HG03025 (cell line): ENCODE data around the gene CYB5B.

Experiments used
- ATAC-seq: cut with Tn5 transposase; IDR thresholded peaks from one replicate; pipeline ENCODE4 v1.9.1; 2021; ENCODE audit warnings: mild to moderate bottlenecking, moderate library complexity; ENCODE audit not compliant: unreplicated experiment, low FRiP score

The CYB5B gene

GRCh38 chr16:69424053-69424934, at the start of gene CYB5B:
CYB5B (plus strand) TSS chr16:69424619; CDS start chr16:69424684, 65 bp downstream.
- ATAC-seq, result peak; percentile 89

DNA sequence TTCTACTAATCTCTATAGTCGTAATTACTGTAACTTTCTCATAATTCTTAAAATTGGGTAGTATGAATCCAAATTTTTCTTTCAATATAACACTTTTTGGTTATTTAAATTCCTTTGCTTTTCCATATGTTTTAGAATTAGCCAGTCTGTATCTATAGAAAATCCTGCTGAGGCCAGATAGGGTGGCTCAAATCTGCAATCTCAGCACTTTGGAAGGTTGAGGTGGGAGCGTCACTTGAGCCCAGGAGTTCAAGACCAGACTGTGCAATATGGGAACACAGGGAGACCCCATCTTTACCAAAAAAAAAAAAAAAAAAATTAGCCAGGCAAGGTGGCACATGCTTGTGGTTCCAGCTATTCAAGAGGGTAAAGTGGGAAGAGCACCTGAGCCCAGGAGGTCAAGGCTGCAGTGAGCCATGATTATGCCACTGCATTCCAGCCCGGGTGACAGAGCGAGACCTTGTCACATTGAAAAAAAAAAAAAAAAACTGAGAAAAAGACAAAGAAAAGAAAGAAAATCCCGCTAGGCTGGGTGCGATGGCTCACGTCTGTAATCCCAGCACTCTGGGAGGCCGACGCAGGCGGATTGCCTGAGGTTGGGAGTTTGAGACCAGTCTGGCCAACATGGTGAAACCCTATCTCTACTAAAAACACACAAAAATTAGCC, 47.9 kb upstream of the CYB5B start:
- no peak for ATAC-seq

DNA sequence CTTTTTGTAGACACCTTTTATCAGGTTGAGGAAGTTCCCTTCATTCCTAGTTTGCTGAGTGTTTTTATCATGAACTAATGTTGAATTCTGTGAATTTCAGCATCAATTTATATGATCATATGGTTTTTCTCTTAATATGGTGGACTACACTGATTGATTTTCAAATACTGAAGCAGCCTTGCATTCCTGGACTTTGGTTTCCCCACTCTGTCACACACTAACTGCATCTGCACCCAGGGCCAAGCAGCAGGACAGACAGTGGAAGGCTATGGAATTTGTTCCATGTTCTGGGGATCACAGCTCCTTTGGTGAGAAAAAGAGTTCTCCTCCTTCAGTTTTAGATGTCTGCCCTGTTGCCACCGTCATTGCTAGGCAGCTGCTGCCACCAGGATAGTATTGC, 46.4 kb upstream of the CYB5B start:
- ATAC-seq, result no peak

GRCh38 chr16:69378760-69379159, 45.7 kb upstream of the CYB5B start:
- no peak for ATAC-seq

DNA sequence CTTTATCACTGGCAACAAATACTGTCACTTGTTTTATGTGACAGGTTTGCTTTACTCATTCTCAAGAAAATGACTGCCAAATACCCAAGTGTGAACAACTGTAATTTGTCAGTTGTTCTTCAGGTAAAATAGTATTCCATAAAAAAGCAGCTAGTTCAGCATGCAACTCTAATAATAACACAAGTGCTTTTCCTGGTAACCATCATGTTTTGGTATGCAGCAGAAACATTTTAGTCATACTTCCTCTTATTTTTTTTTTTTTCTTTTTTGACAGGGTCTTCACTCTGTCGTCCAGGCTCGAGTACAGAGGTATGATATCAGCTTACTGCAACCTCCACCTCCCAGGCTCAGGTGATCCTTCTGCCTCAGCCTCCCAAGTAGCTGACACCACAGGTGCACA, 43.2 kb upstream of the CYB5B start:
- ATAC-seq, result no peak

DNA sequence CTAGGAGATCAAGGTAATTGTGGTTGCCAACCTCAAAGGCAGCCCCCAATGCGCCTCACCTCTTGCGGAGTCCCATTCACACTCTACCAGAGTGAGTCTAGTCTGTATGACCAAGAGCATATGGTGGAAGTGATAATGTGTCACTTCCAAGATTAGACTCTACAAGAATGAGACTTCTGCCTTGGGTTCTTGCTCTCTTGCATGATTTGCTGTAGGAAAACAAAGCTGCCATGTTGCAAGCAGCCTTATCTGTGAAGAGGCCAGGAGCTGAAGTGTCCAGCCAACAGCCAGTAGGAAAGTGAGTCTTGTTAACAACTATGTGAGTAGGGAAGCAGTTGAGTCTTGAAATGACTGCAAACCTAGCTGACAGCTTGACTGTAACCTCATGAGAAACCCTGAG, 42.0 kb upstream of the CYB5B start:
- no peak for ATAC-seq

DNA sequence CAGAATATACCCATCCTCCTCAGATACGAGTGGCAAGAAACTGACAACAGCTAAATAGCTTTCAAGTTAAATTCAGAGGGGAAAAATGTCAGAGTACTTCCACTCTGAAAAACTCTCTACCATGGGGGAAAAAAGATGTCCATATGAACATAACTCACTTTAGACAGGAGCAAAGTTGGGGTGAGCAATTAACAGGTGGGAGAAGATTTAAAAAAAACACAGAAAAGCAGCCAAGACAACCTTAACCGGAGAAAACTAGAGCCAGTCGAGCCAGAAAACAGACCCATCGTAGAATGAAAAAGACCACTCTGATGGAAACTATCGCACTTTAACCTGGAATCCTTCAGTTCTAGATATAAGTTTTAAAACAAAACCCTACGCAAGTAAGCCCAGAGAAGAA, 39.4 kb upstream of the CYB5B start:
- no peak for ATAC-seq

DNA sequence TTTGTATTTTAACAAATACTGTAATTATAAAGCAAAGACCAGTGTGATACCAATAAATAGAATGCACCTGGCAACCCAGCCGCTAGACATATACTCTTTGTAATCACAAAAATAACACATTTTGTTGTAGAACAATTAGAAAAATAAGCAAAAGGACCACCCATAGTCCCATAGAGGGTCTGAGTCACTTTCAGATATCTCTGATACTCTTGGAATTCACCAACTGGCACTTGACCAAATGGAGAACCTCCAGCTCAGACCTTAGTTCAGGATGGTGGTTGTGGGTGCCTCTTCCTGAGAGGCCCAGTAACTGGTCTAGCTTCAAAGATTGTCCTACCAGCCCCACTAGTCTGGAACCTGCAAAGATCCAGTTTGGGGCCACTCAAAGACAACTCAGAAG, 37.8 kb upstream of the CYB5B start:
- ATAC-seq, result no peak

GRCh38 chr16:69393898-69394849, 30.2 kb upstream of the CYB5B start:
- no peak for ATAC-seq

DNA sequence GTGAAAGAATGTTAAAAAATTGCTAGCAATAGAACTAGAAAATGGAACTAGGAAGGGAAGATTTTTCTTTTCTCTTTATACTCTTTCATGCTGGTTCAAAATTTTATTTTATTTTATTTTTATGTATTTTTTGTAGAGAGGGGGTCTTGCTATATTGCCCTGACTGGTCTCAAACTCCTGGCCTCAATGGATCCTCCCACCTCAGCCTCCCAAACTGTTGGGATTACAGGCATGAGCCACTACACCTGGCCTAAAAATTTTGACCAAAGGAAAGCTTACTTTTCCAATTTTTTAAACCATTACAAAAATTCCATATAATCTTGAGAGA, 28.6 kb upstream of the CYB5B start:
- ATAC-seq, result no peak

DNA sequence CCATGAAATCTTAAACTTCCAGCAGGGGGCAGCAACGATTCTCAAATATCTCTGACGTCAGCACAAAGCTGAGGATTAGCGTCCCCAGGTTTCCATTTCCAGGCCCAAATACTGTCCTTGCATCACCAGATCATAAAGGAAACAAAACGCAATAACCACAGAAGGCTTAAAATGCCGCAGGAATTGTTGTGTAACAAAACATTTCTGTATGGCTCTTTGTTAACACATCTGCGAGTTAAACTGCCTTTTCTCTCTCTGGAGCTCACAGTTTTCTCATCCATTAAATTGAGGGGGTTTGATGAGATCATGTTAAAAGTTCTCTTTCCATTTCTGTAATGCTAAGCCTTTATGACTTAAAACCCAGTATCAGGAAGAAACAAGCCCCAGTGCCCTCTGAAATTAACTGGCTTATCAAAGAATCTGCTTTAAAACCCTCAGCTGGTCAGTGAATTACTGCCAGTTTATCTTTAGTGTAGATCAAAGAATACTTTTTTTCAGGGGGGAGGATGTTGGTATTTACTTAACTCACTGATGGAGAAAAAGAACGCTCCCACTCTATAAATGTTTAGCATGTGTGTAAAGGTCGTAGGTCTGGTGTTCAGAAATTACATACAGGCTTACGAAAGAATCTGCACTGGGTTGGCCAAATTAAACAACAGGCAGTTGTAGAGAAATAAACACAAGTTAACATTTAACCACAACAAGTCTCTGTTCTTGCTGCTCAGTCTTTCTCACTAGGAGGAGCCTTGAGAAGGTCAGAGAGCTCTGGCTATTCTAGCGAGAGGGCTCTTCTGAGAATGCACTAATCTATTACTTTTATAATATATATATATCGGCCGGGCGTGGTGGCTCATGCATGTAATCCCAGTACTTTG, 28.0 kb upstream of the CYB5B start:
- ATAC-seq, result no peak

DNA sequence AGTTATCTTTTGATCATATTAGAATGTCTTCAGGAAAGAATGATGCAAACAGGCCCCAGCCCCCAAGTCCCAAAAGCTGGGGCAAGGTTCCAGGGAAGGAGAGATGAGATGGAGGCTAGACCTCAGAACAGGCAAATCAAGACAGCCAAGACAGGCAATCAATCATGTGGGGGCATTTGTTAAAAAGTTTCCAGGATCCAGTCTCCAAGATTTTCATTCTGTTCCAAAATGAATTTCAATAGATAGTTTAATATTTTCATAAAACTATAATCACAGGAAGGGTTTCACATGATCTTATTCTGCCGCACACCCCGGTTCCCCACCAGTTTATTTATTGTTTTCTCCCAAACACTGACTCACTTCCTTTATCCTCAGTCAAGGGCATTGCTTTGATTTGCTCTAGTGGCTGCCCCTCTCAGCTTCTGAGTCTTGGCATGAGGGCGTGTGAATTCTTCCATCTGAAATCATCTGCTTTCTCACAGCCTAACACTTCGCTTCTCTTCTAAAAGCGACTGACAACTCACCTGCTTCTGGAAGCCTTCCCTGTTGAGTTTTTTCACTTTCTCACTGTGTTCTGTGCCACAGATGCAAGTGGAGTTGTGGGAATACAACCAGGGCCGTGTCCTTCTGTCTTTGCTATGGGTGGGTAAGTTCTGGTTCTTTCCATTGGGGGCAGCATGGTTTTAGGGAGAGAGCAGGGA, 26.4 kb upstream of the CYB5B start:
- ATAC-seq, result no peak

DNA sequence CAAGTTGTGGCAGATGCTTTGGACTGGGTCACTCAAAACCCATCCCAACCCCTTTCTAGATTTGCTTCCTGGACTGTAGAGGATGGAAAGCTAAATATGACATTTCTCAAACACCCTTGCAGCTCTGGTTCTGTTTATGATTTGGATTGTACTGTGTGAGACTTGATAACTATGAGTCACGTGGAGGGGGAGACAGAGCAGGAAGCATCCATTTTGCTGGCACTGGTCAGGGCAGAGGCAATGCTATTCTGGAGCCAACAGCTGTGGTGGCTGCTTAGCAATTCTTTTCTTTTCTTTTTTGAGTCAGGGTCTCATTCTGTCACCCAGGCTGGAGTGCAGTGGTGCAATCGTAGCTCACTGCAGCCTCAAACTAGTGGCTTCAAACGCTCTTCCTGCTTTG, 25.1 kb upstream of the CYB5B start:
- ATAC-seq, result no peak

GRCh38 chr16:69402439-69402838, 22.0 kb upstream of the CYB5B start:
- no peak for ATAC-seq

DNA sequence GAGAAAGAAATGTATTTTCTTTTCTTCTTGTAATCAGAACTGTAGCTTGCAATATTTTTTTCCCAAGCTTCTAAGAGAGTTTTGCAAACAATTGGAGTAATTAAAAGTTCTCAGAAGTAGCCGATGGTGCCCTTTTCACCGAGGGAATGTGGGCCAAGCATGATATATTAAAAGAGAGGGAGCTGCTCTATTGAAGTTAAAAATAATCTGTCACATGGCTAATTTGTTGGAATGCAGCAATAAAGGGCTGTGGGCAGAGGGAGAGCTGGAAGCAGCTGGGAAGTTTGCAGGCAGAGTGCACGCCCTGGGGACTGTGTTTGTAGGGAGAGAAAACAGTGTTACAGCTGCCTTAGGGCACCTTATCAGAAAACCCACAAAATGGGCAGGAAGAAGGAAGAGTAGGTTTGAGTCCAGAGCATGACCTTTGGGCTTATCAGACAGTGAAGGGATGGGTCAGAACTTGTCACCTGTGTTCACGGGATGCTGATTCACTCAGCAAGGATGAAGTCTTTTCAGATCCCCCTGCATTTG, 20.1 kb upstream of the CYB5B start:
- no peak for ATAC-seq

- no peak for ATAC-seq
Observed at GRCh38 chr16:69405326-69405725, 19.1 kb upstream of the CYB5B start.

GRCh38 chr16:69405757-69406156, 18.7 kb upstream of the CYB5B start:
- ATAC-seq, result no peak

DNA sequence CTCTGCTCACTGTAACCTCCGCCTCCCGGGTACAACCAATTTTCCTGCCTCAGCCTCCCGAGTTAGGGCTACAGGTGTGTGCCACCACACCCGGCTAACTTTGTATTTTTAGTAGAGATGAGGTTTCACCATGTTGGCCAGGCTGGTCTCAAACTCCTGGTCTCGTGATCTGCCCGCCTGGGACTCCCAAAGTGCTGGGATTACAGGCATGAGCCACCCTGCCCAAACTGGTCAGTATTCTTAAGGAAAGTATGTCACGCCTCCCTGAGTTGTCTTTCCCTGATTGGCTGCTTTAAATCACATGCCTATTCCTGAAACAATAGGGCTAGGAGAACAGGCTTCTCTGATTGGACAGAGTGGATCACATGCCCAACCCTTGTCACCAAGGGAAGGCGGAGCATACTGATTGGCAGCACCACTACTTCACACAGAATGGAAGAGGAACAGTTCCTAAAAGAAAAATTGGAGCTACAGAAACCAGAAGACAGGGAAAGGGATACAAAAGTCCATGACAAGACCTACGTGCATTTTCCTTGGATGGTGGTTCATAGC, 17.6 kb upstream of the CYB5B start:
- ATAC-seq, result no peak
